Stimulated activated CD4-positive, alpha-beta T cell treated with anti-CD3 and anti-CD28 coated beads, Interleukin-15, amount 100 ng/mL, for 1 hour (primary cell): ENCODE measurements around the gene TIE1.

Source experiments
- DNase-seq, 2 donors: peaks; one replicate each; pipeline ENCODE4 v3.0.0-alpha.2; 2020; ENCODE audit warnings: low read depth in 1 of 2, low spot score in 1 of 2

Gene TIE1

DNA sequence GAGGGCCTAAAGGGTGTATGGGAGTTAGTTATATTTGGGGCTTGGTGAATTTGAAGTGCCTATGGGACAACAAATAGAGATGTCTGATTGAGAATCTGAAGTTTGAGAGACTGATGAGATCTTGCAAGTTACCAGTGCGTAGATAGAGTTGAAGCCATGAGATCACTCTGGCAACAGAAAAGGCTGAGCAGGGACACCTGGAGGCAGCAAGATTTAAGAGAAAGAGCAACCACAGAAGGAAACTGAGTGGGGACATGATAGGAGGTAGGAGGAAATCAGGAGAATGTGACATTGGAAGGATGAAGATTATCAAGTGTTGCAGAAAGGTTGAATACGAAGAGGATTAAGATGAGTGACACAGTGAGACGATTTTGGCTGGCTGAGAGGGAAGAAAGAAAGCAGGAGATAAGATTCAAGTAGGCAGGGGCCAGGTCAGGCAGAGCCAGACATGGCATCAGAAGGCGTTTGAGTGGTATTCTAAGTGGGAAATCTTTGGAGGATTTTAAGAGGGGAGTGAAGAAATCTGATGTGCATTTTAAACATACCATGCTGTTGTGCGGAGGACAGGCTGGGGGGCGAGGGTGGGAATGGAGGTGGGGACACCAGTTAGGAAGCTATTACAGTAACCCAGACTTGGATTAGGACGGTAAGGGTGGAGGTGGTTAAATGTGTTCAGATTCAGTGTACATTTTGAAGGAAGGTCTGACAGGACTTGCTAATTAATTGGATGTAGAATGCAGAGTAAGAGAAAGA, 33.8 kb downstream of the TIE1 start:
- DNase-seq: no peak

DNA sequence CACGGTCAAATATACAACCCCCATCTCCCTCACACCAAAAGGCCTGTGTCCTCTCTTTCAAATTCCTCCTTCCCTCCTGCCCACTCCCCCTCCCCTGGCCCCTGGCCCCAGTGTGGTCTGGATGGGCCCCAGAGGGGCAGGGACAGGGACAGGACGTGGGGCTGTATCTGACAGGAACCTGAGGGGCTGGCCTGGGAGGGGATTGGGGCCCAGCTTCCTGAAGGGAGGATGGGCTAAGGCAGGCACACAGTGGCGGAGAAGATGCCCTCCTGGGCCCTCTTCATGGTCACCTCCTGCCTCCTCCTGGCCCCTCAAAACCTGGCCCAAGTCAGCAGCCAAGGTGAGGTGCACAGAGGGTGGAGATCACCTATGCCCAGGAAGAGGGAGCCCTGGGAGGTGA, 36.8 kb downstream of the TIE1 start, which contains the start of gene MPL:
MPL (plus strand) TSS at position 231 of the 400 bp plus-strand sequence; CDS start at position 262, 31 bp downstream.
- DNase-seq: no peak

DNA sequence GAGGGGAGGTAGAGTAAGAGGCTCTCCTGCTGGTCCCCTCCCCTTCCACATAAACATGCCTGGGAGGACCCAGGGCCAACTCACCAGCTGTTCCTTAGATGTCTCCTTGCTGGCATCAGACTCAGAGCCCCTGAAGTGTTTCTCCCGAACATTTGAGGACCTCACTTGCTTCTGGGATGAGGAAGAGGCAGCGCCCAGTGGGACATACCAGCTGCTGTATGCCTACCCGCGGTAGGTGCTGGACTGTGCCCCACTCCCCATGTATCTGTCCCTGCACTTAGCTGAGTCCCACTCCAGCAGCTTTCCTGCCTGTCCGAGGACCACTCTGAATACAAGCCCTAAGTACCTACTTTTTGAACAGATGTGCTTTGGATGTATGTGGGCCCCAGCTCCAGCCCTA, 37.2 kb downstream of the TIE1 start:
- no peak for DNase-seq

DNA sequence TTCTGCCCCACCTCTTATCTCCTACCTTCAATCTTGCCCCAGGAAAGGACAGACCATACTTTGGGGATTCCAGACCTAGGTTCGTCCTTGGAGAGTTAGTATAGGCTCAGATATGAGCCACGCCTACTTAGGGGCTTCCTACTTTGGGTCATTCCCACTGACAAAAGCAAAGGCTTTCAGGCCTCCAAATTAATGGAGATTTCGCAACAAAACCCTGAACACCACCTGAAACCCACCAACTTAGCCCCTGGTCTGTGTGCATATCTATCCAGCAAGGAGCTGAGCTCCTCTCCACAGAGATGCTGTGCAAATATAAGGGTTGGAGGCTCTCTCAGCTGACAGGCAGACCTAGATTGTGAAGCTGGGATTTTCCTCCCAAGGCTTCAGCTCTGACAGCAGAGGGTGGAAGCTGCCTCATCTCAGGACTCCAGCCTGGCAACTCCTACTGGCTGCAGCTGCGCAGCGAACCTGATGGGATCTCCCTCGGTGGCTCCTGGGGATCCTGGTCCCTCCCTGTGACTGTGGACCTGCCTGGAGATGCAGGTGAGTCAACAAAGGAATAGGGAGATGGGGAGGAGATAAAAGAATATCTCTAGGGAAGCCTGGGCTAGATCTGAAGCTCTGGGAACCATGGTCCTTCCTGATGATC, 38.9 kb downstream of the TIE1 start:
- no peak for DNase-seq

DNA sequence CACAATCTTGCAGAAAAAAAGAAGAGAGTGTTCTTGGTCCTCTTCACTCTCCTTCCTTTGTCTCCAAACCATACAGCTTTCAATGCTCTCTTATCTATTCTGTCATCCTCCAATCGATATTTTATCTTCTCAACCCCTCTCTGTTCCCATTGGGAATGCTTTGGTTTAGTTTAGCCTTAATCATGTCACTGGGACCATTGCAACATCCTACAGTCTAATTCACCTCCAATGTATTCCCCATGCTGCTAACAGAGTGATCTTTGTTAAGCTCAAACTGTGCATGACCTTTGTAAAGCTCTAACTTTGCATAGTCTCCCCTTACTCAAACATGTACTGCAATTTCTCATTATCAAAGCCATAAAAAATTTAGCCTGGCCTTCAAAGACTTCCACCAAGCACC, 39.8 kb downstream of the TIE1 start:
- DNase-seq: no peak

DNA sequence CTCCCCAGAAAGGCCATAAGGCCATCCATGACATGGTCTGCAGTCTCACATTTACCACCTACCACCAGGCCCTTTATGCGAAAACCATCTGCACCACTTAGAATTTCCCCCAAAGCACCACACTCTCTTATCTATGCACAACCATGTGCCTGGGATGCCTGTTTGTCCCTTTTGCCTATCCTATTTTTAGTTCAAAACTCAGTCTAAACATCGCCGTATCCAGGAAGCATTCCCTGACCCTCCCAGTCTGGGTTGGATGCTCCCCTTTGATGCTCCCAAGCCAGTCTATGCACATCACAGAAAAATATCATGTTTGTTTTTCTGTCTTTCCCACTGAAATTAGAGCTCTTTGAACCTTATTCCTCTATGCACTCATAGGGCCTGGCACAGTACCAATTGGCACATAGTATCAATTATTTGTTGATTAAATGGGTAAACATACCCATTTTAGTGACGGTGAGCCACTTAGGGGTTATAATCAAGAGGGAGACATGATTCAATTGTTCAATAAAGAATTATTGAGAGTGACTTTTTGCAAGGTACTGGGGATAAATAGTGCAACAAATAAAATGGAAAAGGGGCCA, 43.6 kb downstream of the TIE1 start:
- no peak for DNase-seq

DNA sequence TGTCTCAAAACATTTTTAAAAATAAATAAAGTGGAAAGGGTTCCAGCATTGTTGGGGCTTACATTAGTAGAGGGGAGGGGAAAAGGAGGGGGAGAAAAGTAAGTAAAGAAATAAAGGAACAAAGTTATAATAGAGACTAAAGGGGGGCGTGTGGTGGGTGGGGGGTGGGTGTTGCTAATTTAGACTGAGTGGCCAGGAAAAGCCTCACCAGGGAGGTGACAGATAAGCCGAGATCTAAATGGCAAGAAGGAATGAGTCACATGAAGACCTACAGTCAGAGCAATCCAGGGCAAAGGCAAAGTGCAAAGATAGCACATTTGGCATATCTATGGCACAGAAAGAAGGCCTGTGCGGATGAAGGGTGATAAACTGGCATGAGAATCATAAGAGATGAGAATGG, 44.3 kb downstream of the TIE1 start:
- no peak for DNase-seq

DNA sequence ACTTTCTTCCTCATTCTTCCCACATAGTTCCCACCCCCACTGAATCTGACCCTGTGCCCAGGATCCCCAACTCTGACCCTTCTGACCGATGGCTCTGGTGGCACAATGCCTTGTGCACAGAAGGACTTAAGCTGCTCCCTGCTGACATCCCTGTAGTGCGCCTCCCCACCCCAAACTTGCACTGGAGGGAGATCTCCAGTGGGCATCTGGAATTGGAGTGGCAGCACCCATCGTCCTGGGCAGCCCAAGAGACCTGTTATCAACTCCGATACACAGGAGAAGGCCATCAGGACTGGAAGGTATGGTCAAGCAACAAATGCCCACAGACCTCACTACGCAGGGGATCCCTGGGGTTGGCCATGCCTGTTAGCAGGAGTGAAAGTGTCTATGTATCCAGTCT, 45.9 kb downstream of the TIE1 start:
- DNase-seq: no peak

DNA sequence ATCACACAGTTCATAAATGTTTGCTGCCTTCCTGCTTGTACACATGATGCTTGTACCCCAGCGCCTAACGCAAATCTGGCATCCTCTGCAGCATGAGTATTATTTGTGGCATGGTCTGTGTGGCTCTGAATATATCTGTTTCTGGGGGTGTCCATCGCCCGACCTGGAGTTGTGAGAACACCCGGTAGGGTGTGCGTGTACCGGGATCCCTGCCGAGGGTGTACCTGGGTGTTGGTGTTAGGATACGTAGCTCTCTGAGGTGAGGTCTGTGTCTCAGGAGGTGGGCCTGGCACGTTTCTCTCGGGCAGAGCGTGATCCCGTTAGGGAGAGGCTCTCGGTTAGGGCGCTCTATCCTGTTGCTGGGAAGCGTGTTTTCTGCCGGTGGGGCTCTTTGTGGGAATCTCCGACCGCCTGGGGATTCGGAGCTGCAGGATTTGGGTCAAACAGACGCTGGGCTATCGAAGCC, 47.6 kb downstream of the TIE1 start:
- no peak for DNase-seq

DNA sequence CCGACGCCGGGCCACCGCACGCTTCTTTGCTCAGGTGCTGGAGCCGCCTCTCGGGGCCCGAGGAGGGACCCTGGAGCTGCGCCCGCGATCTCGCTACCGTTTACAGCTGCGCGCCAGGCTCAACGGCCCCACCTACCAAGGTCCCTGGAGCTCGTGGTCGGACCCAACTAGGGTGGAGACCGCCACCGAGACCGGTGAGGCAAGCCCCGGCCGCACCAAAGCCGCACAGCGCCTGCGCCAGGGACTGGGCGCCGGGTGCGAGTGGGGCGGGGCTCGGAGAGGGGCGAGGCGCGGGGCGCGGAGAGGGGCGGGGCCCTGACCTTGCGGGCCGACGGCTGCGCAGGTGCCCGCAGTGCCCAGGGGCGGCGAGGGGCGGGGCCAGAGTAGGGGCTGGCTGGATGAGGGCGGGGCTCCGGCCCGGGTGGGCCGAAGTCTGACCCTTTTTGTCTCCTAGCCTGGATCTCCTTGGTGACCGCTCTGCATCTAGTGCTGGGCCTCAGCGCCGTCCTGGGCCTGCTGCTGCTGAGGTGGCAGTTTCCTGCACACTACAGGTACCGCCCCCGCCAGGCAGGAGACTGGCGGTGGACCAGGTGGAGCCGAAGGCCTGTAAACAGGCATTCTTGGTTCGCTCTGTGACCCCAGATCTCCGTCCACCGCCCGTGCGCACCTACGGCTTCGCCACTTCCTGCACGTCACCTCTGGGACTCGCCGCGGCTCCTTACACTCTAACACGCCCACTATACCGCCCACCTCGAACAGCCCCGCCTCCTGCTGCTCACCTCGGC, 48.2 kb downstream of the TIE1 start:
- peak in 1 of 2 donors; percentile 31 for DNase-seq

DNA sequence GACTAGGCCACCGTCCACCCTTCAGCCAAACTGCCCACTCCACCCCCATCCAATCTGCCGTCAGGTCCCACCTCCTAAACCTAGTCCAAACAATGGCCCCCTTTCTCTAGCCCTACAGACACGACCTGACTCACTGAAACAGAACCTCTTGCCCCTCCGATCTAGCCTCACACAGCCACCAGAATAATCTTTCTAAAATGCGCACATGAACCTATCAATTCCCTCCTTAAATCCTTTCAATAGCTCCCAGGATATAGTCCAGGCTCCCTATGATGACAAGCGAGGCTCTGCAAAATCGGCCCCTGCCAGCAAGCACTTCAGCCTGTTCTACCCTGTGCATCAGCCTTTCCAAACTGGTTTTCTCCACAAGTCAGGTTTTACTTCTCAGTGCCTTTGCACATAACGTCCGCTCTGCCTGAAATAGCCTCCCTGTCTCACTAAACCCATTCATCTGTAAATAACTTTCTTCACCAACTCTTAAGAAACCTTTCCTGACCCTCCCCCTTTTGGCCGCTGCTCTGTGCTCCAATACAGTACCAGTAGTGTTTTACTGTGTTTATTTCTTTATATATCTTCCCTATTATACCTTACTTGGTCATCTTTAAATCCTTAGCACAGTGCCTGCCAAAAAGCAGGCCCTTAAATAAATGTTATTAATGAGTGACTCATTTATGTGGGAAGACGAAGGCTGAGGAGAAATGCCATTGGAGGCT, 49.0 kb downstream of the TIE1 start:
- no peak for DNase-seq

DNA sequence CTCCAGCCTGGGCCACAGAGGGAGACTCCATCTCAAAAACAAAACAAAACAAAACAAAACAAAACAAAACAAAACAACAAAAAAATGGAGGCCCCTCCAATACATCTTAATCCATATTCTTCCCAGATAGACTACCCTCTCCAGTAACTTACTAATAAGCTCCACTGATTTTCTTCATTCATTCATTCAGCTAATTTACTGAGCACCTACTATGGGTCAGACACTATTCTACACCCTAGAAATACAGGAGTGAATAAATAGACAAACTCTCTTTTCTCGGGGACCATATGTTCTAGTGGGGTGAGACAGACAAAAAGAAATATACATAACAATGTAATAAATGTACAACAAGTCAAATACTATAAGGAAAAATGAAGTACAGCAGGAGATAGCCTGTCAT, 50.2 kb downstream of the TIE1 start:
- no peak for DNase-seq

DNA sequence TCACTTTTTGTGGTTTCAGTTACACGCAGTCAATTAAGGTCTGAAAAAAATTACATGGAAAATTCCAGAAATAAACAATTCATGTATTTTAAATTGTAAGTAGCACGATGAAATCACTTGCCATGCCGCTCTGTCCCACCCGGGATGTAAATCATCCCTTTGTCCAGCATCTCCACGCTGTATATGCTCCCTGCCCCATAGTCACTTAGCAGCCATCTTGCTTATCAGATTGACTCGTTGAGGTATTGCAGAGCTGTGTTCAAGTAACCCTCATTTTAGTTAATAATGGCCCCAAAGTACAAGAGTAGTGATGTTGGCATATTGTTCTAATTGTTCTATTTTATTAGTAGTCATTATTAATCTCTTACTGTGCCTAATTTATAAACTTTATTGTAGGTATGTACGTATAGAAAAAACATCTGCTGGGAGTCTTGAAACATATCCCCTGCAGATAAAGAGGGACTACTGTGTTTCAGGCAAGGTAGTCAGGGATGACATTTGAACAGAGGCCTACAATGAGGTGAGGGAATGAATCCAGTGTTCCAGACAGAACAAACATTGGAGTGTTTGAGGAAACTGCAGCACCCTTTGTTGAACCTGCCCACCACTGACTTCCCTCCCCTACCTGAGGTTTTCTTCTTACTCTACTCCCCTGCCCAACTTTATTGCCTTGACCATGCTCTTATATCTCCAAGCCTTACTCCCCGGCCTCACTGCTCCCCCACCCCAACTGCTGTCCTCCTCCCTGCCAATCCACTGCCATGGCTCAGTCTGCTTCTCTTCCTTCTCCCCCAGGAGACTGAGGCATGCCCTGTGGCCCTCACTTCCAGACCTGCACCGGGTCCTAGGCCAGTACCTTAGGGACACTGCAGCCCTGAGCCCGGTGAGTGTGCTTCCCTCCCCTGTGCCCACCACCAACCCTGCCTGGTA, 50.9 kb downstream of the TIE1 start:
- DNase-seq: no peak

DNA sequence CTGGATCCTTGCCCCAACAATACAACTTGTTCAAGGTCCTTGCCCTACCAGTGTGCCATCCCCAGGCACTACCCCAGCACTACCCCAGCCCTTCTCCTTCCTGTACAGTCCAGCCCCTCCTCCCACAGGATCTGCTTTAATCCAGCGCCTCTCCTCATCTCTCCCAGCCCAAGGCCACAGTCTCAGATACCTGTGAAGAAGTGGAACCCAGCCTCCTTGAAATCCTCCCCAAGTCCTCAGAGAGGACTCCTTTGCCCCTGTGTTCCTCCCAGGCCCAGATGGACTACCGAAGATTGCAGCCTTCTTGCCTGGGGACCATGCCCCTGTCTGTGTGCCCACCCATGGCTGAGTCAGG, 51.5 kb downstream of the TIE1 start:
- no peak for DNase-seq

DNA sequence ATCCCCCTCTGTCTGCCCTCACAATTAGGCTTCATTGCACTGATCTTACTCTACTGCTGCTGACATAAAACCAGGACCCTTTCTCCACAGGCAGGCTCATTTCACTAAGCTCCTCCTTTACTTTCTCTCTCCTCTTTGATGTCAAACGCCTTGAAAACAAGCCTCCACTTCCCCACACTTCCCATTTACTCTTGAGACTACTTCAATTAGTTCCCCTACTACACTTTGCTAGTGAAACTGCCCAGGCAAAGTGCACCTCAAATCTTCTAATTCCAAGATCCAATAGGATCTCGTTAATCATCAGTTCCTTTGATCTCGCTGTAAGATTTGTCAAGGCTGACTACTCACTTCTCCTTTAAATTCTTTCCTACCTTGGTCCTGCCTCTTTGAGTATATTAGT, 52.1 kb downstream of the TIE1 start:
- DNase-seq: no peak

DNA sequence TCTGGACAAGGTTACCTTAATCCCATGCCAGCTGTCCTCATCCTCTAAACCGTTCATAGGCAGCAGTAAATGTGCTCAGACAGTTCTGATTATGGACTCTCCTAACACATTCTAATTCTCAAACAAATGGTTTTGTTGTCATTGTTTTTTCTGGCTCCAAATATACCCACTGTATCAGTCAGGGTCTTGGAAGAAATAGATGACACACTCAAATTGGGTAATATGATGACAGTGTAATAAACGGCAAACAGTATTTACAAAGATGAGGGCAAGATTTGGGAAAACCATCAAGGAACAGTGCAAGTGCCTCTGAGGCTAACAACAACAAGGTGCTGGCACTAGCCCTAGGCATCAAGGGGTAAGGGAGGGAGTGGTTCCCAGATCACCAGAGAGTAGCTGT, 53.7 kb downstream of the TIE1 start:
- no peak for DNase-seq

DNA sequence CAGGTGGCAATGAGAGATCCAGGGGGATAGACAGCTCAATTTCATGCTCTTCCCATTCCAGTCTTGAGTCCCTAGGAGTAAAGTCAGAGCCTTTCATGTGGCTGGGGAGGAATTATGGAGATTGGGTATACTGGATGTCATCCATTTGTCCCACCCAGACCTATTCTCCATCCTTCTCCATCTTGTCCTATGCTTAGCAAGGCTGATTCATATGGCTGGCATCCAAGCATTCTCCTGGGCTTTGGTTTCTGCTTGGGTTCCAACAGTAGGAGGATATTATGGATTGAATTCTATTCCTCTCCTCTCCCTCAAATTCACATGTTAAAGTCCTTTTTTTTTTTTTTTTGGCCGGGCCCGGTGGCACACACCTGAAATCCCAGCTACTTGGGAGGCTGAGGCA, 54.2 kb downstream of the TIE1 start:
- DNase-seq: no peak

DNA sequence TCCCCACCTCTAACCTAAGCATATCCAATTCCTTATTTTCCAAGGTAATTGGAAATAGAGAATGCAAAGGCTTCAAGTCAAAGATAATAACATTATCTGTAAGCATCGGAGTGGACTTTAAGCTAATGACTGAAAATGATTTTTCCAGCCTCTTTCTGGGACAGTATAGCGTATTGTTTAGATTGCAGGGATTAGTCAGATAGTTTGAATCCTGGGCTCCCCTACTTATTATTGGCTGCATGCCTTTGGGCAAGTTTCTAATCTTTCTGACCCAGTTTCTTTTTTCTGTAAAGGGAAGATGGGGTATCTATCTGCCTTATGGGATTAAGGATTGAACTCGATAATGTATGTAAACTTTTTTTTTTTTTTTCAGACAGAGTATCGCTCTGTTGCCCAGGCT, 56.5 kb downstream of the TIE1 start:
- DNase-seq: no peak

DNA sequence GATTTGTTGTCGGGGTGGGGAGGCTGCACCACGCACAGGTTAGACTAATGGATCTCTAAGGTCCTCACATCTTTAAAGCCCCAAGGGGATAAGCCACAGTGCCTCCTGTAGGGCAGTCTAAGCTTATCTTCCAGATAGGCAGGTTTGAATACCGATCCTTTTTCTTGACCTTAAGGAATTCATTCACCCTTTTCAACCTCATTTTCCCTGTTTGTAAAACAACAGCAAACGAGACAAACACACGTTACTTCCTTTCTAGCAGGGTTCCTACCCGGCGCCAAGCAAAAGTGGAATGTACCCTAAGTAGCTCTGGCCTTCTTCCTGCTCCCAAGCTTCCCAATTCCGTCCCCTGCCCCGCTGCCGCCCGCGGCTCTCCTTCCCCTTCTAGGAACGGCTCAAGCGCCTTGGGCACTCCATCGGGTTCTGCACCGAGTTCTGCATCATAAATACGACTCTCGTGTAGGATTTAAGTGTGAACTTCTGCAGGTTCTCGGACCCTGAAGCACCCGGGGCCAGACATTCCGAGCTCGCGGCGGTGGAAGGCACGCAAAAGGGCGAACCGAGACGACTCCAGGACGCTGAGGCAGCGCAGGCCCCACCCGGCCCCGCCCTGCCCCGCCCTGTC, 57.5 kb downstream of the TIE1 start:
- DNase-seq: no peak
